Endodermal cell (in vitro differentiated cells): Measurements from ENCODE around the gene FRMD3. TPM values are rescaled to one million over a fixed set of nuclear protein-coding genes. Genes with fewer than 3 reads are reported as not detected.

Experiments
- DNase-seq: peaks from one replicate; pipeline ENCODE4 v3.0.0-alpha.2; 2017
- H3K27ac ChIP-seq: 2 replicates; pipeline ENCODE4 v1.5.1; 2013; ENCODE audit warnings: mild to moderate bottlenecking, low read depth, low read length, moderate library complexity
- H3K27me3 ChIP-seq: 2 replicates; pipeline ENCODE4 v1.6.1; 2013; ENCODE audit warnings: mild to moderate bottlenecking, low read length, moderate library complexity; ENCODE audit not compliant: insufficient read depth, control insufficient read depth, poor library complexity, severe bottlenecking
- H3K36me3 ChIP-seq: 2 replicates; pipeline ENCODE4 v1.7.0; 2013; ENCODE audit warnings: mild to moderate bottlenecking, low read length, moderate library complexity; ENCODE audit not compliant: control insufficient read depth, insufficient read depth
- H3K4me1 ChIP-seq: one replicate; pipeline ENCODE4 v1.7.0; 2013; ENCODE audit warnings: low read length; ENCODE audit not compliant: control insufficient read depth, insufficient read depth
- H3K4me3 ChIP-seq: 2 replicates; pipeline ENCODE4 v1.5.1; 2013; ENCODE audit warnings: mild to moderate bottlenecking, low read length, moderate library complexity
- H3K9ac ChIP-seq: 2 replicates; pipeline ENCODE4 v1.6.1; 2013; ENCODE audit warnings: mild to moderate bottlenecking, low read length, moderate library complexity; ENCODE audit not compliant: poor library complexity, severe bottlenecking; ENCODE audit errors: extremely low read depth
- H3K9me3 ChIP-seq: 2 replicates; pipeline ENCODE4 v1.6.1; 2013; ENCODE audit warnings: mild to moderate bottlenecking, low read length, moderate library complexity; ENCODE audit not compliant: control insufficient read depth
- H3K27ac Mint-ChIP-seq: 2 replicates; pipeline ENCODE4 v1.8.0; 2020; ENCODE audit warnings: mixed read lengths
- H3K27me3 Mint-ChIP-seq: 2 replicates; pipeline ENCODE4 v1.8.0; 2021; ENCODE audit warnings: mild to moderate bottlenecking, mixed read lengths; ENCODE audit not compliant: insufficient read depth
- H3K36me3 Mint-ChIP-seq: 2 replicates; pipeline ENCODE4 v1.8.0; 2020; ENCODE audit warnings: low read depth, mixed read lengths
- H3K4me1 Mint-ChIP-seq: 2 replicates; pipeline ENCODE4 v1.8.0; 2020; ENCODE audit warnings: mixed read lengths
- H3K4me3 Mint-ChIP-seq: 2 replicates; pipeline ENCODE4 v1.8.0; 2020; ENCODE audit warnings: mild to moderate bottlenecking, moderate library complexity, mixed read lengths
- H3K9me3 Mint-ChIP-seq: 2 replicates; pipeline ENCODE4 v1.8.0; 2020; ENCODE audit warnings: mild to moderate bottlenecking, mixed read lengths
- CTCF ChIP-seq: fragments of 200-600 bp; sonication (generic); conservative IDR thresholded peaks from 2 replicates; pipeline ENCODE4 v1.5.0; 2021; ENCODE audit warnings: antibody characterized with exemption, mild to moderate bottlenecking
- WGBS, 2 experiments: methylation state at CpG; one replicate each; pipeline versions ENCODE4 v1.1.5 to v1.1.7; 2013; ENCODE audit warnings: missing lambda C conversion rate in 2 of 2, mixed read lengths in 1 of 2; ENCODE audit not compliant: insufficient coverage in 1 of 2, insufficient read length in 1 of 2; 5-methylcytosine and 5-hydroxymethylcytosine counted together
- total RNA-seq, 2 donors: library from RNA; stranded (reverse); fragmentation: NEBNext Ultra II Directional in 1 of 2; extraction: Animal tissue kit (Norgen Biotek cat#: 25700) in 1 of 2; gene quantifications; 2 replicates in 1 of 2; 3 replicates in 1 of 2; pipeline ENCODE4 v1.2.1, GENCODE V29; 2021

Gene FRMD3
- total RNA-seq, 2 donors from 2014 or later, result 0.13 to 0.35 TPM

GRCh38 chr9:83560169-83560826 lies 22.1 kb upstream of the FRMD3 start:
- H3K4me3 Mint-ChIP-seq, result no peak overlapping the region
- Histone ChIP-seq H3K36me3 (no peaks in the 10 kb centered on the region), H3K4me1 (no peaks in the 10 kb centered on the region), H3K27ac (no peak overlapping the region), H3K4me3 (no peak overlapping the region), H3K9ac (no peak overlapping the region), H3K27me3 (peaks cover 6% of the 10 kb centered on the region), H3K9me3 (no peaks in the 10 kb centered on the region)
- H3K4me1 Mint-ChIP-seq, result no peaks in the 10 kb centered on the region
- no peak overlapping the region for H3K27ac Mint-ChIP-seq
- H3K27me3 Mint-ChIP-seq, result peaks cover 5% of the 10 kb centered on the region
- TF ChIP-seq CTCF, result no peak
- no peaks in the 10 kb centered on the region for H3K9me3 Mint-ChIP-seq
- H3K36me3 Mint-ChIP-seq, result no peaks in the 10 kb centered on the region
- WGBS, 2 experiments, result 92 to 97% methylated on average over 6 to 7 of the region's 7 CpGs
- no peak for DNase-seq

- TF ChIP-seq CTCF, result no peak
- H3K9me3 ChIP-seq, result no peaks in the 10 kb centered on the region
- no peaks in the 10 kb centered on the region for H3K36me3 Mint-ChIP-seq
- no peak for DNase-seq
- no peaks in the 10 kb centered on the region for H3K9me3 Mint-ChIP-seq
- no peaks in the 10 kb centered on the region for H3K27me3 ChIP-seq
- H3K27me3 Mint-ChIP-seq, result peaks cover 5% of the 10 kb centered on the region
- no peak overlapping the region for H3K27ac ChIP-seq
- H3K4me1 Mint-ChIP-seq, result no peaks in the 10 kb centered on the region
- no peak overlapping the region for H3K4me3 Mint-ChIP-seq
- no peaks in the 10 kb centered on the region for H3K4me1 ChIP-seq
- H3K4me3 ChIP-seq, result no peak overlapping the region
- H3K36me3 ChIP-seq, result no peaks in the 10 kb centered on the region
- H3K27ac Mint-ChIP-seq, result no peak overlapping the region
- H3K9ac ChIP-seq, result no peak overlapping the region
These were observed 19.6 kb upstream of the FRMD3 start for GRCh38 chr9:83557771-83558170.

GRCh38 chr9:83557317-83557716 lies 19.1 kb upstream of the FRMD3 start:
- H3K9me3 ChIP-seq, result no peaks in the 10 kb centered on the region
- Mint-ChIP-seq H3K27ac (no peak overlapping the region), H3K36me3 (no peaks in the 10 kb centered on the region), H3K4me3 (no peak overlapping the region), H3K4me1 (no peaks in the 10 kb centered on the region), H3K27me3 (peaks cover 5% of the 10 kb centered on the region), H3K9me3 (peaks cover under 1% of the 10 kb centered on the region)
- TF ChIP-seq CTCF, result no peak
- H3K4me3 ChIP-seq, result no peak overlapping the region
- no peaks in the 10 kb centered on the region for H3K36me3 ChIP-seq
- no peaks in the 10 kb centered on the region for H3K27me3 ChIP-seq
- no peak for DNase-seq
- no peak overlapping the region for H3K9ac ChIP-seq
- H3K27ac ChIP-seq, result no peak overlapping the region
- H3K4me1 ChIP-seq, result no peaks in the 10 kb centered on the region
- WGBS, 2 experiments, result 100% methylated on average over 1 of the region's 1 CpG; no CpG with 5 or more reads in 1 of the 2 experiments
